SK-N-SH (cell line): ENCODE results near the gene HTT. TPM values are rescaled to one million over a fixed set of nuclear protein-coding genes. Genes with fewer than 3 reads are reported as not detected.

ENCODE experiments used
- CTCF ChIA-PET: fragments of 300-600, 350-600 bp; formaldehyde crosslinking; extraction: SDS; loops from one replicate; lab custom pipeline; 2021; lab: Yijun Ruan, JAX
- POLR2A ChIA-PET: fragments of 350-600 bp; sonication (Branson Sonifier 250); formaldehyde crosslinking; extraction: SDS; loops from one replicate; lab custom pipeline; 2020; ENCODE audit warnings: antibody characterized with exemption, inconsistent platforms; lab: Yijun Ruan, JAX
- DNase-seq: peaks from one replicate; pipeline ENCODE4 v3.0.0; 2012
- H2AFZ ChIP-seq: fragments of 200-600 bp; sonication (generic); 2 replicates; pipeline ENCODE4 v1.8.1; 2016; ENCODE audit warnings: antibody characterized with exemption, mild to moderate bottlenecking, low read depth
- H3F3A ChIP-seq: fragments of 200-600 bp; sonication (generic); replicated peaks from 2 replicates; pipeline ENCODE3; 2016; ENCODE audit warnings: antibody characterized with exemption, mild to moderate bottlenecking; ENCODE audit not compliant: insufficient read depth
- H3K27ac ChIP-seq, 2 experiments: fragments of 200-500 bp in 1 of 2; fragments of 200-600 bp in 1 of 2; sonication (Bioruptor generic) in 1 of 2; sonication (generic), shearing (Covaris generic) in 1 of 2; 2 replicates each; pipeline versions ENCODE4 v1.5.1 to v1.6.1; 2014 to 2016; ENCODE audit warnings: low read depth in 2 of 2, inconsistent platforms in 1 of 2, low read length in 1 of 2, mild to moderate bottlenecking in 1 of 2, mixed read lengths in 1 of 2
- H3K27me3 ChIP-seq: fragments of 200-600 bp; sonication (generic), shearing (Covaris generic); 2 replicates; pipeline ENCODE4 v1.6.1; 2016; ENCODE audit warnings: mixed run types; ENCODE audit not compliant: insufficient read depth
- H3K36me3 ChIP-seq, 2 experiments: fragments of 200-500 bp in 1 of 2; fragments of 200-600 bp in 1 of 2; sonication (Bioruptor generic) in 1 of 2; sonication (generic) in 1 of 2; replicated peaks in 1 of 2; 2 replicates each; pipeline versions ENCODE3 to v1.5.1; 2014 to 2016; ENCODE audit warnings: low read length in 1 of 2, mild to moderate bottlenecking in 1 of 2; ENCODE audit not compliant: insufficient read depth in 2 of 2, control insufficient read depth in 1 of 2
- H3K4me1 ChIP-seq, 2 experiments: fragments of 200-500 bp in 1 of 2; fragments of 200-600 bp in 1 of 2; sonication (Bioruptor generic) in 1 of 2; sonication (generic), shearing (Covaris generic) in 1 of 2; 2 replicates each; pipeline versions ENCODE4 v1.5.1 to v1.6.1; 2014 to 2016; ENCODE audit warnings: low read depth in 1 of 2, low read length in 1 of 2, mixed run types in 1 of 2; ENCODE audit not compliant: insufficient read depth in 2 of 2, control insufficient read depth in 1 of 2
- H3K4me2 ChIP-seq: fragments of 200-600 bp; sonication (generic), shearing (Covaris generic); 2 replicates; pipeline ENCODE4 v1.6.1; 2017; ENCODE audit warnings: mixed run types
- H3K4me3 ChIP-seq, 2 experiments: fragments of 200-500 bp in 1 of 2; fragments of 200-600 bp in 1 of 2; sonication (Bioruptor generic) in 1 of 2; sonication (generic), shearing (Covaris generic) in 1 of 2; 2 replicates each; pipeline versions ENCODE4 v1.5.1 to v1.8.1; 2014 to 2016; ENCODE audit warnings: low read depth in 2 of 2, inconsistent platforms in 1 of 2, low read length in 1 of 2, mild to moderate bottlenecking in 1 of 2, mixed read lengths in 1 of 2, moderate library complexity in 1 of 2
- H3K79me2 ChIP-seq: fragments of 200-600 bp; sonication (generic); 2 replicates; pipeline ENCODE4 v1.8.1; 2017; ENCODE audit warnings: mild to moderate bottlenecking; ENCODE audit not compliant: insufficient read depth
- H3K9ac ChIP-seq: fragments of 200-600 bp; sonication (generic); 2 replicates; pipeline ENCODE4 v1.6.1; 2017; ENCODE audit warnings: mixed run types
- H3K9me2 ChIP-seq: fragments of 200-600 bp; sonication (generic); 2 replicates; pipeline ENCODE4 v1.6.1; 2017; ENCODE audit warnings: mixed run types
- H3K9me3 ChIP-seq: fragments of 200-600 bp; sonication (generic); 2 replicates; pipeline ENCODE4 v1.6.1; 2017; ENCODE audit warnings: mixed run types, mild to moderate bottlenecking, moderate library complexity
- H4K20me1 ChIP-seq: fragments of 200-600 bp; sonication (generic); 2 replicates; pipeline ENCODE4 v1.6.1; 2017; ENCODE audit warnings: mild to moderate bottlenecking, mixed run types; ENCODE audit not compliant: insufficient read depth
- FOSL2 ChIP-seq: IDR thresholded peaks from 2 replicates; pipeline ENCODE4 v1.4.0; 2012; ENCODE audit warnings: low read depth, mild to moderate bottlenecking, moderate library complexity, borderline replicate concordance
- FOXJ3 ChIP-seq: sonication (generic); formaldehyde crosslinking; IDR thresholded peaks from 2 replicates; pipeline ENCODE4 v1.5.1; 2020; ENCODE audit warnings: mild to moderate bottlenecking, missing genetic modification reagents
- GABPA ChIP-seq: IDR thresholded peaks from 2 replicates; pipeline ENCODE4 v1.4.0; 2012; ENCODE audit warnings: low read depth, mild to moderate bottlenecking
- GATA2 ChIP-seq: sonication (generic); formaldehyde crosslinking; IDR thresholded peaks from 2 replicates; pipeline ENCODE4 v1.5.0; 2020; ENCODE audit warnings: mild to moderate bottlenecking, missing genetic modification reagents
- MEF2A ChIP-seq: IDR thresholded peaks from 2 replicates; pipeline ENCODE4 v1.4.0; 2012; ENCODE audit warnings: low read depth, borderline replicate concordance
- NRF1 ChIP-seq: IDR thresholded peaks from 2 replicates; pipeline ENCODE4 v1.6.1; 2012; ENCODE audit warnings: low read depth, mild to moderate bottlenecking, low read length
- PBX3 ChIP-seq: IDR thresholded peaks from 2 replicates; pipeline ENCODE4; 2012
- RAD21 ChIP-seq: IDR thresholded peaks from 2 replicates; pipeline ENCODE4 v1.6.1; 2012; ENCODE audit warnings: mild to moderate bottlenecking, low read length
- SMC3 ChIP-seq: IDR thresholded peaks from 2 replicates; pipeline ENCODE4 v1.6.1; 2012; ENCODE audit warnings: low read depth, low read length, improper control_type of control experiment
- TCF12 ChIP-seq: IDR thresholded peaks from 2 replicates; pipeline ENCODE4 v1.4.0; 2012
- TEAD4 ChIP-seq: IDR thresholded peaks from 2 replicates; pipeline ENCODE4 v1.4.0; 2012; ENCODE audit warnings: mild to moderate bottlenecking, borderline replicate concordance; ENCODE audit not compliant: insufficient read depth
- USF1 ChIP-seq: IDR thresholded peaks from 2 replicates; pipeline ENCODE4 v1.4.0; 2012; ENCODE audit warnings: low read depth, borderline replicate concordance
- WGBS: methylation state at CpG from one replicate; pipeline ENCODE4 v1.1.6; 2017; ENCODE audit warnings: low lambda C conversion rate; 5-methylcytosine and 5-hydroxymethylcytosine counted together
- polyA plus RNA-seq, 3 experiments: library from polyadenylated mRNA; depleted of rRNA; stranded (reverse); fragments of >200 nt; gene quantifications; 2 replicates each; pipeline ENCODE4 v1.2.3, GENCODE V29; 2012
- TF ChIP-seq, protein P1 (sequence below): IDR thresholded peaks from 2 replicates; pipeline ENCODE4 v1.6.1; 2012; ENCODE audit warnings: mild to moderate bottlenecking, low read depth, low read length, moderate library complexity
- TF ChIP-seq, protein P2 (sequence below): fragments of 150-350 bp; IDR thresholded peaks from 2 replicates; pipeline ENCODE4 v1.6.1; 2017; ENCODE audit warnings: antibody characterized with exemption, low read length, low read depth, borderline replicate concordance

HTT gene
- polyA plus RNA-seq, 1 of the 3 experiments (the other 2 are of a cell fraction), result 11.3 TPM

- H2AFZ ChIP-seq, result no peak overlapping the region
- H3K9me3 ChIP-seq, result no peaks in the 10 kb centered on the region
- no peak overlapping the region for H3K9ac ChIP-seq
- POLR2A ChIA-PET, result no interaction called here
- CTCF ChIA-PET, result no interaction called here
- no peaks in the 10 kb centered on the region for H3K27me3 ChIP-seq
- no peak for TF ChIP-seq GABPA
- TF ChIP-seq TCF12, result no peak
- no peak for TF ChIP-seq MEF2A
- no peak for TF ChIP-seq PBX3
- TF ChIP-seq GATA2 (CRISPR knock-in tag), result no peak
- no peak for TF ChIP-seq USF1
- TF ChIP-seq FOXJ3 (CRISPR knock-in tag), result no peak
- TF ChIP-seq FOSL2, result no peak
- TF ChIP-seq RAD21, result no peak
- TF ChIP-seq, protein P1, sequence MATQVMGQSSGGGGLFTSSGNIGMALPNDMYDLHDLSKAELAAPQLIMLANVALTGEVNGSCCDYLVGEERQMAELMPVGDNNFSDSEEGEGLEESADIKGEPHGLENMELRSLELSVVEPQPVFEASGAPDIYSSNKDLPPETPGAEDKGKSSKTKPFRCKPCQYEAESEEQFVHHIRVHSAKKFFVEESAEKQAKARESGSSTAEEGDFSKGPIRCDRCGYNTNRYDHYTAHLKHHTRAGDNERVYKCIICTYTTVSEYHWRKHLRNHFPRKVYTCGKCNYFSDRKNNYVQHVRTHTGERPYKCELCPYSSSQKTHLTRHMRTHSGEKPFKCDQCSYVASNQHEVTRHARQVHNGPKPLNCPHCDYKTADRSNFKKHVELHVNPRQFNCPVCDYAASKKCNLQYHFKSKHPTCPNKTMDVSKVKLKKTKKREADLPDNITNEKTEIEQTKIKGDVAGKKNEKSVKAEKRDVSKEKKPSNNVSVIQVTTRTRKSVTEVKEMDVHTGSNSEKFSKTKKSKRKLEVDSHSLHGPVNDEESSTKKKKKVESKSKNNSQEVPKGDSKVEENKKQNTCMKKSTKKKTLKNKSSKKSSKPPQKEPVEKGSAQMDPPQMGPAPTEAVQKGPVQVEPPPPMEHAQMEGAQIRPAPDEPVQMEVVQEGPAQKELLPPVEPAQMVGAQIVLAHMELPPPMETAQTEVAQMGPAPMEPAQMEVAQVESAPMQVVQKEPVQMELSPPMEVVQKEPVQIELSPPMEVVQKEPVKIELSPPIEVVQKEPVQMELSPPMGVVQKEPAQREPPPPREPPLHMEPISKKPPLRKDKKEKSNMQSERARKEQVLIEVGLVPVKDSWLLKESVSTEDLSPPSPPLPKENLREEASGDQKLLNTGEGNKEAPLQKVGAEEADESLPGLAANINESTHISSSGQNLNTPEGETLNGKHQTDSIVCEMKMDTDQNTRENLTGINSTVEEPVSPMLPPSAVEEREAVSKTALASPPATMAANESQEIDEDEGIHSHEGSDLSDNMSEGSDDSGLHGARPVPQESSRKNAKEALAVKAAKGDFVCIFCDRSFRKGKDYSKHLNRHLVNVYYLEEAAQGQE, result no peak
- TF ChIP-seq NRF1, result no peak
- no peak for TF ChIP-seq TEAD4
- TF ChIP-seq, protein P2, sequence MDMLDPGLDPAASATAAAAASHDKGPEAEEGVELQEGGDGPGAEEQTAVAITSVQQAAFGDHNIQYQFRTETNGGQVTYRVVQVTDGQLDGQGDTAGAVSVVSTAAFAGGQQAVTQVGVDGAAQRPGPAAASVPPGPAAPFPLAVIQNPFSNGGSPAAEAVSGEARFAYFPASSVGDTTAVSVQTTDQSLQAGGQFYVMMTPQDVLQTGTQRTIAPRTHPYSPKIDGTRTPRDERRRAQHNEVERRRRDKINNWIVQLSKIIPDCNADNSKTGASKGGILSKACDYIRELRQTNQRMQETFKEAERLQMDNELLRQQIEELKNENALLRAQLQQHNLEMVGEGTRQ, result no peak
- TF ChIP-seq SMC3, result no peak
- DNase-seq, result no peak
- H3K27ac ChIP-seq, result no peak overlapping the region
- H3F3A ChIP-seq, result no peaks in the 10 kb centered on the region
- H3K36me3 ChIP-seq, result peaks cover 45 to 53% of the 10 kb centered on the region in 2 experiments
- no peaks in the 10 kb centered on the region for H4K20me1 ChIP-seq
- H3K4me3 ChIP-seq, result no peak overlapping the region
- H3K4me1 ChIP-seq, result peaks cover 0 to 17% of the 10 kb centered on the region in 2 experiments; a peak in 2 of 4 replicates
- no peaks in the 10 kb centered on the region for H3K9me2 ChIP-seq
- no peak overlapping the region for H3K4me2 ChIP-seq
- 85% methylated on average over 8 of the region's 8 CpGs for WGBS
- H3K79me2 ChIP-seq, result no peaks in the 10 kb centered on the region
Measured at GRCh38 chr4:3203971-3204431, 129.5 kb downstream of the HTT start.
